Left colon (tissue), 2 donors: ENCODE results near the gene TMEM26. TPM values are rescaled to one million over a fixed set of nuclear protein-coding genes. Genes with fewer than 3 reads are reported as not detected.

Source experiments
- ATAC-seq: fragments of 200-7000 bp; cut with Tn5 transposase; one replicate; pipeline ENCODE4 v1.9.1; 2020; ENCODE audit warnings: mild to moderate bottlenecking, moderate library complexity
- DNase-seq, 2 donors: peaks; one replicate each; pipeline ENCODE4 v3.0.0-alpha.2; 2020
- intact Hi-C, 2 donors: fragments of 100-400 bp; cut with DNase I in 1 of 2; cut with micrococcal nuclease in 1 of 2; formaldehyde crosslinking; loops; one replicate each; pipeline versions ENCODE4 v1.11.2 to v1.14.0; 2022; cut with DNase I, micrococcal nuclease
- long read RNA-seq: library from polyadenylated mRNA; unstranded; transcript quantifications from one replicate; pipeline ENCODE4 v2.0.0, GENCODE V29; 2021
- total RNA-seq, 2 donors: library from RNA; stranded (reverse); fragmentation: NEBNext Ultra II Directional; extraction: Animal tissue kit (Norgen Biotek cat#: 25700); gene quantifications; one replicate each; pipeline ENCODE4 v1.2.1, GENCODE V29; 2021
- donor health status: DM: no; HTN: no; CAD: no.
- donor health status: DM: yes; HTN: yes; CAD: no.

The TMEM26 gene
- total RNA-seq = under 1 TPM; 0.40 to 0.75 TPM
- long read RNA-seq = 0 reads

- intact Hi-C loops = no loop called here
- no peak for ATAC-seq
- peak; percentile 54 to 62 for DNase-seq
These were observed at the start of gene TMEM26 for GRCh38 chr10:61452655-61453641. Gene TMEM26 (minus strand): TSS chr10:61453381. CDS start chr10:61453081, 300 bp downstream.

- DNase-seq (no peak), ATAC-seq (no peak)
- intact Hi-C loops = no loop called here
These were observed 47.3 kb upstream of the TMEM26 start for GRCh38 chr10:61500460-61500859.

- ATAC-seq = no peak
- DNase-seq = no peak
These were observed 39.3 kb upstream of the TMEM26 start for GRCh38 chr10:61492364-61492995.

GRCh38 chr10:61487506-61487905, 34.3 kb upstream of the TMEM26 start:
- intact Hi-C loops = no loop called here
- ATAC-seq (no peak), DNase-seq (no peak)

More at GRCh38 chr10:61492364-61492995, 39.3 kb upstream of the TMEM26 start:
- intact Hi-C loops = no loop called here

- intact Hi-C loops = no loop called here
- ATAC-seq (no peak), DNase-seq (no peak)
These were observed 33.7 kb upstream of the TMEM26 start for GRCh38 chr10:61486738-61487396.

- DNase-seq (no peak), ATAC-seq (no peak)
- intact Hi-C loops = no loop called here
These were observed 33.1 kb upstream of the TMEM26 start for GRCh38 chr10:61486251-61486650.

- intact Hi-C loops = no loop called here
- DNase-seq (no peak), ATAC-seq (no peak)
These were observed 28.4 kb upstream of the TMEM26 start for GRCh38 chr10:61481597-61481996.

GRCh38 chr10:61480208-61480607, 27.0 kb upstream of the TMEM26 start:
- DNase-seq (no peak), ATAC-seq (no peak)
- intact Hi-C loops = no loop called here

- ATAC-seq = no peak
- intact Hi-C loops = no loop called here
- no peak for DNase-seq
These were observed 25.6 kb upstream of the TMEM26 start for GRCh38 chr10:61478621-61479312.

GRCh38 chr10:61477451-61477850, 24.3 kb upstream of the TMEM26 start:
- intact Hi-C loops = no loop called here
- DNase-seq (no peak), ATAC-seq (no peak)

GRCh38 chr10:61476529-61476928, 23.3 kb upstream of the TMEM26 start:
- DNase-seq (no peak), ATAC-seq (no peak)
- intact Hi-C loops = no loop called here

- DNase-seq (no peak), ATAC-seq (no peak)
- intact Hi-C loops = no loop called here
These were observed 22.3 kb upstream of the TMEM26 start for GRCh38 chr10:61475449-61475873.

- DNase-seq (no peak), ATAC-seq (no peak)
- intact Hi-C loops = no loop called here
These were observed 19.0 kb upstream of the TMEM26 start for GRCh38 chr10:61472090-61472674.

GRCh38 chr10:61471491-61471890, 18.3 kb upstream of the TMEM26 start:
- no peak for DNase-seq
- intact Hi-C loops = no loop called here
- no peak for ATAC-seq

GRCh38 chr10:61470740-61471139, 17.6 kb upstream of the TMEM26 start:
- ATAC-seq (no peak), DNase-seq (no peak)
- intact Hi-C loops = no loop called here

- DNase-seq (no peak), ATAC-seq (no peak)
- intact Hi-C loops = no loop called here
These were observed 12.9 kb upstream of the TMEM26 start for GRCh38 chr10:61465901-61466632.

- intact Hi-C loops = no loop called here
These were observed 12.0 kb upstream of the TMEM26 start for GRCh38 chr10:61465171-61465496.

More at GRCh38 chr10:61465171-61465496, 12.0 kb upstream of the TMEM26 start:
- ATAC-seq = no peak
- no peak for DNase-seq
